ENCODE measurements around the gene CAPN5.
"Not testable (repeated sequence)": the region's sequence is repeated elsewhere in the genome, so short reads cannot be mapped to it uniquely, and the experiment has no call there.

The CAPN5 gene

GRCh38 chr11:77095551-77096490, 29.1 kb downstream of the CAPN5 start:
- in situ Hi-C loops (cut with MboI; ENCODE audit: low sequenced_read_pairs), result no loop called here

GRCh38 chr11:77096591-77097019, 29.8 kb downstream of the CAPN5 start:
- in situ Hi-C loops (cut with MboI; ENCODE audit: low sequenced_read_pairs), result no loop called here

- in situ Hi-C loops (cut with MboI; ENCODE audit: low sequenced_read_pairs), result not testable (repeated sequence)
Observed at GRCh38 chr11:77097180-77097579, 30.4 kb downstream of the CAPN5 start.

- in situ Hi-C loops (cut with MboI; ENCODE audit: low sequenced_read_pairs), result no loop called here
Observed at GRCh38 chr11:77100166-77101042, 33.6 kb downstream of the CAPN5 start.

- in situ Hi-C loops (cut with MboI; ENCODE audit: low sequenced_read_pairs), result no loop called here
Observed at GRCh38 chr11:77101043-77101537, 34.3 kb downstream of the CAPN5 start.

GRCh38 chr11:77102246-77103210, 35.8 kb downstream of the CAPN5 start, which contains the start of gene OMP:
Gene OMP (plus strand): TSS chr11:77102840. CDS start chr11:77102840, 0 bp downstream.
- in situ Hi-C loops (cut with MboI; ENCODE audit: low sequenced_read_pairs), result no loop called here

- in situ Hi-C loops (cut with MboI; ENCODE audit: low sequenced_read_pairs), result no loop called here
Observed at GRCh38 chr11:77103319-77103718, 36.5 kb downstream of the CAPN5 start.

GRCh38 chr11:77104727-77105126, 38.0 kb downstream of the CAPN5 start:
- in situ Hi-C loops (cut with MboI; ENCODE audit: low sequenced_read_pairs), result no loop called here

GRCh38 chr11:77106321-77106720, 39.5 kb downstream of the CAPN5 start:
- in situ Hi-C loops (cut with MboI; ENCODE audit: low sequenced_read_pairs), result no loop called here

GRCh38 chr11:77106759-77107158, 40.0 kb downstream of the CAPN5 start:
- in situ Hi-C loops (cut with MboI; ENCODE audit: low sequenced_read_pairs), result no loop called here

- in situ Hi-C loops (cut with MboI; ENCODE audit: low sequenced_read_pairs), result no loop called here
Observed at GRCh38 chr11:77107950-77108349, 41.2 kb downstream of the CAPN5 start.

GRCh38 chr11:77108436-77108835, 41.7 kb downstream of the CAPN5 start:
- in situ Hi-C loops (cut with MboI; ENCODE audit: low sequenced_read_pairs), result no loop called here

- in situ Hi-C loops (cut with MboI; ENCODE audit: low sequenced_read_pairs), result no loop called here
Observed at GRCh38 chr11:77109236-77110019, 42.7 kb downstream of the CAPN5 start.

GRCh38 chr11:77110836-77111235, 44.1 kb downstream of the CAPN5 start:
- in situ Hi-C loops (cut with MboI; ENCODE audit: low sequenced_read_pairs), result no loop called here

- in situ Hi-C loops (cut with MboI; ENCODE audit: low sequenced_read_pairs), result no loop called here
Observed at GRCh38 chr11:77111277-77111676, 44.5 kb downstream of the CAPN5 start.

GRCh38 chr11:77111946-77112345, 45.2 kb downstream of the CAPN5 start:
- in situ Hi-C loops (cut with MboI; ENCODE audit: low sequenced_read_pairs), result no loop called here

- in situ Hi-C loops (cut with MboI; ENCODE audit: low sequenced_read_pairs), result no loop called here
Observed at GRCh38 chr11:77112641-77113381, 46.0 kb downstream of the CAPN5 start.

GRCh38 chr11:77113382-77114088, 46.8 kb downstream of the CAPN5 start:
- in situ Hi-C loops (cut with MboI; ENCODE audit: low sequenced_read_pairs), result no loop called here
